Measurements from ENCODE around the gene CCDC60.

DNA sequence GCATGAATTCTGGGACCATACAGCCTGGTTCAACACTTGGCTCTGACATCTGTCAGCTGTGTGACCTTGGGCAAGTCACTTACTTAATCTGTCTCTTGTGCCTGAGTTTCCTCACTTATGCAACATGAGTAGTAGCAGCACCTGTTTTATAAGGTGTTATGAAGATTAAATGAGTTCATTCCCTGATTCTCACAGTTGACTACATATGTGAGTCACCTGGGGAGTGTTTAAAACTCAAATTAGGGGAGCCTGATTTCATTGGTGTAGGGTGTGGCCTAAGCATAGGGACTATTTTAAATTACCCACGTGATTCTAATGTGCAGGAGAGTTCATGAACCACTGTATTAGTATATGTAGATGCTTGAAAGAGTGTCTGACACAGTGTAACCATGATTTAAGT is 222.3 kb downstream of the CCDC60 start:
- no peak for TF ChIP-seq CTCF (conservative IDR thresholded peaks at IDR 0.05 in 1 of 2, IDR thresholded peaks at IDR 0.05 in 1 of 2; ENCODE audit: extremely low read depth in 1 of 2, insufficient read depth in 1 of 2, low read depth in 1 of 2, low read length in 2 of 2)
- no peak for TF ChIP-seq EZH2 (IDR thresholded peaks at IDR 0.05; ENCODE audit: borderline replicate concordance, low read length)

All from mammary epithelial cell (primary cell).